ENCODE results near the gene CLTC.
"Not testable (repeated sequence)": the region's sequence is repeated elsewhere in the genome, so short reads cannot be mapped to it uniquely, and the experiment has no call there.

The CLTC gene

DNA sequence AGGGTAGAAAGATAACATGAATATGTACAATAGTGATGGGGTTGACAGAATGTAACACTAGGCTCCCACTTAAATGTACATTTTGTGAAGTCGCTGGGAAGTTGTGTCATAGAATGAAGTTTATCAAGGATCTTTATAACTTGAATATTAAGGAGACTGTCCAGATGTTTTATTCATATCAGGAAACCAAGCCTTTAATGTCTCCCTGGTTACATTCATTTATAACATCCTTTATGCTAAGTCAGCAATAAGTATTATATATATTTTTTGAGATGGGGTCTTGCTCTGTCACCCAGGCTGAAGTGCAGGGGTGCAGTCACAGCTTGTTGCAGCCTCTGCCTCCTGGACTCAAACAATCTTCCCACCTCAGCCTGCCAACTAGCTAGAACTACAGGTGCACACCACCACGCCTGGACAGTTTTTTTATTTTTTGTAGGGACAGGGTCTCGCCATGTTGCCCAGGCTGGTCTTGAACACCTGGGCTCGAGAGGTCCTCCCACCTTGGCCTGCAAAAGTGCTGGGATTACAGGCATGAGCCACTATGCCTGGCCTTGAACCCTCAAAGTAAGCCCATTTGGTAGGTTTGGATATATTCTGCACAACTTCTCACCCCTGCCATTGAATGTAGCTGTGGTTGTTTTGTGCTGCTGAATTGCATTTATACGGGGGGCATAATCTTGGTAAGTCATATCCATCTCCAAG, 14.1 kb downstream of the CLTC start:
- no peak for DNase-seq (ENCODE audit: low read depth in 2 of 3, low spot score in 2 of 3)

DNA sequence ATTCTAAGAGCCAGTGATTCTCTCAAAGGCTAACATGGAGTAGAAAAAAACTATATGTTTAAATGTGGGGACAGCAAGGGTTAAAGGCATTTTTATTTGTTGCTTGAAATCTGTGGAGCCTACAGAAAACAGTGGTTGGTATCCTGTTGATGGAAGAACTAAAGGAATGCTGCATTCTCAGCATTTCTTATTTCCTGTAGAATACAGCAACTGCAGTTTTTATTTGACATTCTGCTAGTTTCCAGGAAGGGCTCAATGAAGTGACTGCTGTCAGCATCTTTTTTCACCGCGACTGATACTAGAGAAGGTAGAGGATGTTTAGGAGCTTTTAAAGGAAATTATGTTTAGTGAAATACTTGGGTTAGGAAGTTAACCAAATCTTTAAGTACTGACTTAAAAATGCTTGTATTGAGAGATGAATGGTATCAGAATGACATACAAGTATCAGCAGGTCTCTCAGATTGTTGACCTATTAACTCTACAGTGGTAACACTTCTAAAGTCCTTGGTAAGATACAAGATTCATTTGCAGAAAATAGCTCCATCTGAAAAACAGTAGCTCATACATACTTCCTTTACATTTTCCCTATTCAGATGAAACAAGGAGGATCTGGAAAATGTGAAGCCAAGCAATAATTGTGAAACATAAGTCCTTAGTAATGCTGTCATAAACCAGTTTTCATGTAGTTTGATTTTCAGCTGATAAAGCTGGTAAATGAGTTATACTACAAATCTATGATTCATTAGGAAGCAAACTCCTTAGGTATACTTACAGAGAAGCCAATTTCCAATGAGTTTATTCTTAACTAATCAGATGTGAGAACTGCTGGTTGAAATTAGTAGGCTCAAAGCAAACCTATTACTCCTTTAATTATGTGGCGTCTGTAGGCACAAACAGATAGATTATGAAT, 15.2 kb downstream of the CLTC start:
- DNase-seq (ENCODE audit: low read depth in 2 of 3, low spot score in 2 of 3): no peak

DNA sequence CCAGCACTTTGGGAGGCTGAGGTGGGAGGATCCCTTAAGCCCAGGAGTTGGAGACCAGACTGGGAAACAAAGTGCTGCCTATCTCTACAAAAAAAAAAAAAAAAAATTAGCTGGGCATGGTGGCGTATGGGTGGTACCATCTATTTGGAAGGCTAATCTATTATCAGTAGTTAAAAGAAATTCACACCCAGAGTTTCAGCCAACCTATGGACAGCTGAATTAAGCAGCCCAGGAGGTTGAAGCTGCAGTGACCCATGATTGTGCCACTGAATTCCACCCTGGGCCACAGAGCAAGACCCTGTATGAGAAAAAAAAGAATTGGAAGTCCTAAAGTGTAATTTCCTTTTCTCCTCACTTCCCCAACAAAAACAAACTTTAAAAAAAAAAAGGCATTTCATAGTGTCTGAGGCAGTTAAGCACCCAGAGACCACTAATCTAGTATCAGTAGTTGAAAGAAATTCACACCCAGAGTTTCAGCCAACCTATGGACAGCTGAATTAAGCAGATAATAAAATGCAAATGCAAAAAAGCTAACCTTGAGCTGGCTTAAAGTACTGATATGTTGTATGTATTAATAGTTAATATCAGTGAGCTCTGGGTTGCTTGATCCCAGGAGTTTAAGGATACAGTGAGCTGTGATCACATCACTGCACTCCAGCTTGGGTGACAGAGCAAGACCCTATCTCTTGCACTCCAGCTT, 18.1 kb downstream of the CLTC start:
- DNase-seq (ENCODE audit: low read depth in 2 of 3, low spot score in 2 of 3): no peak

DNA sequence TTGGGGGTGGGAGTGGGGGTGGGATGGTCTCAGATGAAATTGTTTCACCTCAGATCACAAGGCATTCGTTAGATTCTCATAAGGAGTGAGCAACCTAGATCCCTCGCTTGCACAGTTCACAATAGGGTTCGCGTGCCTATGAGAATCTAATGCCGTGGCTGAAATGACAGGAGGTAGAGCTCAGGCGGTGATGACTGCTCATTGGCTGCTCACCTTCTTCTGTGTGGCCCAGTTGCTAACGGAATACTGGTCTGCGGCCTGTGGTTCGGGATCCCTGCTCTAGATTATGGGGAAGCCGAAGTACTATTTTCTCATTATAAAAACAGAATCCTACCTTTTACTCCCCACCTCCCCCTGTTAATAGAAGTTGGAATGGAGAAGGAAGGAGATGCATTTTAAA, 18.9 kb downstream of the CLTC start:
- DNase-seq (ENCODE audit: low read depth in 2 of 3, low spot score in 2 of 3): no peak

DNA sequence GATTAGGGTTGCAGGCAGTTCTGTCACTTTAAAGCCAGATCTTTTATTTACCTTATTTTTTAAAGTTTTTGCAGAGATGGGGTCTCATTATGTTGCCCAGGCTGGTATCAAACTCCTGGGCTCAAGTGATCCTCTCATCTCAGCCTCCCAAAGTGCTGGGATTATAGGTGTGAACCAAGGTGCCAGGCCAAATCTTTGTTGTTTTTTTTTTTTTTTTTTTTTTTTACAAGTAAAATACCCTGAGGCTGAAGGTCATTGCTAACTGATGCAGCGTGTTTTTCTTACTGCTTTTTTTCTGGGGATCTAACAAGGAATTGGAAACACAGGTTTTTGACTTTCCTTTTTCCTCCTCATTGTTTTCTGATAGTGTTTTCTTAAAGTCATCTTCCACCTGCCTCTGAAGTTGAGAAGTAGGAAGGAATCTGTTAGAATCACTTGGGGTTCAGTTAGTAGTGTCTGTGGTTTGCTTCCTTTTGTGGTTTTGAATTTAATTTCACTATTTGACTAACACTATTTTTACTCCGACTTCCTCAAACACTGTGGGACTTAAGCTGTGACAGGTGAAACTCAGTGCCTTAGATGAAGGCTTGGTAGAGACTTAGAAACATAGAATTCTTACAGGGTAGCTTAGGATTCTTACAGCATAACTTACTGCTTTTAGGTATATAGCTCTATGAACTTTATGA, 22.2 kb downstream of the CLTC start:
- DNase-seq (ENCODE audit: low read depth in 2 of 3, low spot score in 2 of 3): no peak

DNA sequence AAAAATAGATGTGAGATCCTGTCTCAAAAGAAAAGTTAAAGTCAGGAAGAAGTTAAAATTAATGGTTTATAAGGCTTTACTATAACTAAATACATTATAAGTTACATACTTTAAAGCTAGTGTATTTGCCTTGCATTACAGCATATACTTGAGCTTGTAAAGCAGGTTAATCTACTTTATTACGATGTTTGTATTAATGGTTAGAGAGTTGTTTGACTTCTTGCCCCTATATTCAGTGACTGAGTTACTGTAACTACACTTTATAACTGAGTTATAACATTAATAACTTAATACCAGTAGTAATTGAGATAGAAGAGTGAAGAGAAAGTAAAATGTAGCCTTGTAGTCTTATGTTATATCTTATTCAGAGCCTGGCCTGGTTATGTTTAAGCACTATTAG, 22.9 kb downstream of the CLTC start:
- DNase-seq (ENCODE audit: low read depth in 2 of 3, low spot score in 2 of 3): no peak

DNA sequence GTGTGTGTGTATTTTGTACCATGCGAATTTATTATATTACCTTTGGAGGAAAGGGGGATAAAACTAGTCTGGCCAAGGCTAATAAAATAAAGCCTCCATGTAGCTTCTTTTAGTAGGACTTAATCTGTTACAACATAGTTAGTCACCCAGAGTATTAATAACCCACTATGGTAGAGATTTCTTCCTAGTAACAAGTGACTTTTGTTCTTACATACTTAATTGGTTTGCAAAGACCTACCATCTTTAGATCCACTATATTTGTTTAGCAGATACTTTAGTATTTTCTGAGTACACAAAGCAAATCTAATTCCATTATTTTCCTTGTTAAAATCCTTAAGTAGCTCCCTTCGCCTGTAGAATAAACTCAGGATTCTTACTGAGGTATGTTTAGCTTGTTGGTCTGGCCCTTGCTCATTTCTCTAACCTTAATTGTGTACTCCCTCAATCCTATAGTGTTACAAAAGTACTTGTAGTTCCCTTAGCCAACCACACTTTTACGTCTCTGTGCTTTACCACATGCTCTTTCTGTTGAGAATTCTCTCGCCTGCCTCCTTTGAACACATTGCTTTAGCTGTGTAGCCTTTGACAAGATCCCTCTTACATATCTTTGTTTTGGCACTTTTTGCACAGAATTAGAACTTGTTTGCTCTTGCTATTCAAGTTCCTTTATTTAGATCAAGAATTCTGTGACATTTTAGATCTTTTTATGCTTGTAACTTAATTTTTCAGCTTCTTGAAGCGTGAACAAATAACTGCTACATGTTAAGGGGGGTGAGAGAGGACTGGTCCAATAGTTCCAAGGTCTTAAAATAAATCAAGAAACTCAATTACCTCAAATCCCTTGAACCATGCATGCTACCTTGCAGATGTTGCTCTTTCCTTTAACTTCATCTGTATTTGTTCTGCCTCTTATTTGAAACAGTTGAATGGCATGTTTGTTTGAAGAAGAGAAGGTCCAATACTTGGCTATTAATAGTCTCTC, 23.8 kb downstream of the CLTC start:
- no peak for DNase-seq (ENCODE audit: low read depth in 2 of 3, low spot score in 2 of 3)

DNA sequence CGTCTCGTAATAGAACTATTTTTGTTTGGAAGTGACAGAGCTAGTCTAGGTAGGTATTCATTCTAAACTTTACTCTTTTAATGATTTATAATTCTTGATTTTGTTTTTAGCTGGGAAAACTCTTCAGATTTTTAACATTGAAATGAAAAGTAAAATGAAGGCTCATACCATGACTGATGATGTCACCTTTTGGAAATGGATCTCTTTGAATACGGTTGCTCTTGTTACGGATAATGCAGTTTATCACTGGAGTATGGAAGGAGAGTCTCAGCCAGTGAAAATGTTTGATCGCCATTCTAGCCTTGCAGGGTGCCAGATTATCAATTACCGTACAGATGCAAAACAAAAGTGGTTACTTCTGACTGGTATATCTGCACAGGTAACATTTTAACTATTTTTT, 27.6 kb downstream of the CLTC start:
- DNase-seq (ENCODE audit: low read depth in 2 of 3, low spot score in 2 of 3): no peak

DNA sequence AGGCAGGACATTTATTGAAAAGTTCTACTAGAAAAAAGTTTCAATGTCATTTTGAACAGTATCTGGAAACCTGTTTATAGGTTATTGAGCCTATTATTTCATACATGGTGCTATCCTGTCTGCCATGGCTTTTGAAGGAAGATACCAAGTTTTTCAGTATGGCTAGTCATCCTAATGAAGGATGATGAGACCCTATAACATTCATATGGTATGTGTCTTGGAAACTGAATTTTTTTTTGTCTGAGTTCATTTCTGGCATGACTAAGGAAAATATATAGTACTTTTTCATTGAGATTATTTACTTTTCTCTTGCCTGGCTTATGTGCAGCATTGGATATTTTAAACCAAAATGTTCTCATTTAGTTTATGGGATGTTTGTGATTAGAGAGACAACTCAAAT, 30.2 kb downstream of the CLTC start:
- no peak for DNase-seq (ENCODE audit: low read depth in 2 of 3, low spot score in 2 of 3)

DNA sequence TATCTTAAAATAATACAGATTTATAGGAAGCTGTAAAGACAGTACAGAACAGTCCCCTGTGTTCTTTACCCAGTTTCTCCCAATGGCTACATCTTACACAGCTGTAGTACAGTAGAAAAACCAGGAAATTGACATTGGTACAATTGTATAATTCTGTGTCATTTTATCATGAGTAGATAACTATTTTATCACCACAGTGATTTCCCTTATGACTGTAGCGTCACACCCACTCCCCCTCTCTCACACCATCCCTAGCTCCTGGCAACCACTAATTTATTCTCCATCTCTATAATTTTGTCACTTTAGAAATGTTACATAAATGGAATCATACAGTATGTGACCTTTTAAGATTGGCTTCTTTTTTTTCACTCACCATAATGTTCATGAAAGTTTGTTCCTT, 30.9 kb downstream of the CLTC start:
- DNase-seq (ENCODE audit: low read depth in 2 of 3, low spot score in 2 of 3): no peak

DNA sequence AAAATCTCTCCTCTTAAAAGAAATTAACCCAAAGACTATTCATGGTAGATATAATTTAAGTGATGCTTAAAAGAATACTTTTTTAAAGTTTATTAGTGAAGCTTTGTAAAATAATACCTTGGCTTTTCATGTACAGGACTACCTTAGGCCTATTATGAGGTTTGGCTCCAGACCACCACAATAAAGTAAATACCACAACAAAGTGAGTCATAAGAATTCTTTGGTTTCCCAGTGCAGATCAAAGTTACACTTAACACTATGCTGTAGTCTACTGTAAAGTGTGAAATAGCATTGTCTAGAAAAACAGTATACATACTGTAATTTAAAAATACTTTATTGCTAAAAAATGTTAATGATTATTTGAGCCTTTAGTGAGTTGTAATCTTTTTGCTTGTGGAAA, 31.7 kb downstream of the CLTC start:
- DNase-seq (ENCODE audit: low read depth in 2 of 3, low spot score in 2 of 3): no peak

DNA sequence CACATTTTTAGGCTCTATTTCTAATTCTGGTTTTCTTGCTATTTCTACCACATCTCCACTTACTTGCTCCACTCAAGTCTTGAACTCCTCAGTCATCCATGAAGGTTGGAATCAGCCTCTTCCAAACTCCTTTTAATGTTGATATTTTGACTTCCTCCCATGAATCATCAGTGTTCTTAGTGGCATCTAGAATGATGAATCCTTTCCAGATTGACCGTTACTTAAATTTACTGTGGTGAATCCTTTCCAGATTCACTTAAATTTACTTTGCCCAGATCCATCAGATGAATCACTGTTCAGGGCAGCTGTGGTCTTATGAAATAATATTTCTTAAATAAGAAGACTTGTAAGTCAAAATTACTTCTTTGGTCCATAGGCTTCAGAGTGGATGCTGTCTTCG, 32.4 kb downstream of the CLTC start:
- DNase-seq (ENCODE audit: low read depth in 2 of 3, low spot score in 2 of 3): no peak

DNA sequence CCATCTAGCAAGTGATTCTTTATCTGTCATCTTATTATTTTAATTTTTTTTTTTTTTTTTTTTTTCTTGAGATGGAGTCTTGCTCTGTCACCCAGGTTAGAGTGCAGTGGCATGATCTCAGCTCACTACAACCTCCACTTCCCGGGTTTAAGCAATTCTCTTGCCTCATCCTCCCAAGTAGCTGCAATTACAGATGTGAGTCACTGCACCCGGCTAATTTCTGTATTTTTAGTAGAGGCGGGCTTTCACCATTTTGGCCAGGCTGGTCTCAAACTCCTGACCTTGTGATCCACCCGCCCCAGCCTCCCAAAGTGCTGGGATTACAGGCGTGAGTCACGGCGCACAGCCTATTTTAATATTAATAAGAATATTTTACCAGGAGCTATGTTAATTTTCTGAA, 36.9 kb downstream of the CLTC start:
- not testable (repeated sequence) for DNase-seq (ENCODE audit: low read depth in 2 of 3, low spot score in 2 of 3)

DNA sequence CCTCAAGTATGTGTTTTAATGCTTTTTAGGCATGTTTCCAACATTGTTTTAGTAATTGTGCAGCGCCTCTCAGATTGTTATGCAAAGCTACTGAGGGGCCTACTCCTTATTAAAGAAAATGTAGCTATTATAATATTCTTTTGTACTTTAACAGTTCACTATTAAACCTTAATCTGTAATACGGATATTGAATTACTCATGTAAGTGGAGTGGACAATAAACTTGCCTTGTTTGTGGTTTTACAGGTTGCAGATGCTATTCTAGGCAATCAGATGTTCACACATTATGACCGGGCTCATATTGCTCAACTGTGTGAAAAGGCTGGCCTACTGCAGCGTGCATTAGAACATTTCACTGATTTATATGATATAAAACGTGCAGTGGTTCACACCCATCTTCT, 46.5 kb downstream of the CLTC start:
- no peak for DNase-seq (ENCODE audit: low read depth in 2 of 3, low spot score in 2 of 3)

DNA sequence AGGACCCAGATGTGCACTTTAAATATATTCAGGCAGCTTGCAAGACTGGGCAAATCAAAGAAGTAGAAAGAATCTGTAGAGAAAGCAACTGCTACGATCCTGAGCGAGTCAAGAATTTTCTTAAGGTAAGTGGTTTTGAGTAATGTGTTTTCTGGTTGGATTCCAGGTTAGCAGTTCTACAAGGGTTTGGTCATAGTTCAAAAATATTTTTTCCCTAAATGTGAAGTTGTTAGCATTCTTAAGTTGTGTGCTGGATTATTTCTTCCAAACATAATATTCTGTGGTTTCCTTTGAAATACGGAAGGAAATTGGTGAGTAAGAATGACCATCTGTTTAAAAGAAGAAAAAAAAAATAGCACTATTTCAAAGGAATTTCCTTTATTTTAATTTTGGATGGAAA, 49.1 kb downstream of the CLTC start:
- DNase-seq (ENCODE audit: low read depth in 2 of 3, low spot score in 2 of 3): no peak

DNA sequence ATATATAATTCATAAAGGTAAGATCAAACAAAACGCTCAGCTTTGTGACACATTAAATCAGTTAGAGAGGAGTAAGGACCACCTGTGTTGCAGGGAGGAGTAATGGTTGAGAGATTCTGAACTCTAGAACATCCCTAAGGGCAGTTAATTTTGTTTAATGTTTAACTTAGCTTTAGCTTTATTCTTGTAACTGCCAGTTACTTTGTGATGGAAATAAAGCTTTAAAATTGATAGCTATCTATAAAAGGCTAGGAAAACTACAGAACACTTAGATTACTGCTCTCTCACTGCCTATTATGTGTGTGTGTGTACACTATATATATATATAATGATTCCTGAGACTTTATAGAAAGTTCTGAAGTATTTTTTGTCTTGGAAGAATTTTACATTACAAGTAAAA, 49.7 kb downstream of the CLTC start:
- DNase-seq (ENCODE audit: low read depth in 2 of 3, low spot score in 2 of 3): no peak

DNA sequence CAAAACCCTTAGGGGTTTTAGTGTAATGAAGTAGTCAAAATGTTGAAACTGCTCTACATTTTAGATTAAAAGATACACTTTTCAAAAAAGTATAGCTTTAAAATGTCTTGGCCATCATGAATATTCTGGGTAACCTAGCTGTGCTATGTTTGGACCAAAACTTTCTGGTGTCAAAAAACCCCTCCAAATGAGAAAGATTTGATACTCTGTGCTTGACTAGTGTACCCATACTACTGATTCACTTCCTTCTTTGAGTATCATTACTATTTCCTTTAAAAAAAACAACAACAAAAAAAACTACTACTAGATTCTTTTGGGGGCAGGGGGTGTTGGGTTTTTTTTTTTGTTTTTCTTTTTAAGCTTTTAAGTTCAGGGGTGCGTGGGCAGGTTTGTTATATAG, 50.2 kb downstream of the CLTC start:
- no peak for DNase-seq (ENCODE audit: low read depth in 2 of 3, low spot score in 2 of 3)

DNA sequence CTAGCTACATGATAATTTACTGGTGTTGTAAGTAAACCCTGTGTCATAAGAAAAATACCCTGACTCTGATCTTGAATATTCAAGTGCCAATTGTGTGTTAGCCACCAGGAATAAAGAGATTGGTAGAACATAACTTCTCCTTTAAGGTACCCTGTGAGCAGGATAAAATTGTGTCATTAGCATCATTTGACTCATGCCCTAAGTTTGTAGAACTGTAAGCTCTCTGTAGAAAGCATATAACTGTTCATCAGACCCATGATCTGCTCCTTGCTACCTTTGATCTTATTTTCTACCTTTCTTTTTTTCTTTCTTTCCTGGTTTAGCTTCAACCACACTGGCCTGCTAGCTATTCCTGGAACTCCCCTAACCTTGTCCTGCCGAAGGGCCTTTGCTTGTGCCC, 51.7 kb downstream of the CLTC start:
- DNase-seq (ENCODE audit: low read depth in 2 of 3, low spot score in 2 of 3): no peak

DNA sequence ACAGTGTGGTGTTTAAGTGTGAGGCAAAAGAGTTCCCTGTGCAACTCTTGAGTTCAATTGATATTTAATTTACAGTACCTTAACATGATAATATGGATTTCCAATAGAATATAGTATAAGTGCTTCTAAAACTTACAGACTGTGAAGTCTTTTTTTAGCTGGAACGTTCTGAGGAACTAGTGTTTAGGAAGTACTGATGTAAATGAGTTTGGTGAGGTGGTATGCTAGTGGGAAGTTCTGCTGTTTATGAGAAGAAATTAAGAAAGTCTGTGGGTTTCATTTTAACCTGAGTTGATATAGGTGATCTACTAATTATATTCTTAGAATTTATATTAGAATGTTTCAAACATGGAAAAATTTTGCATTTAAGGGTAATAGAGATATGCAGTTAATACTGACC, 55.5 kb downstream of the CLTC start:
- no peak for DNase-seq (ENCODE audit: low read depth in 2 of 3, low spot score in 2 of 3)

DNA sequence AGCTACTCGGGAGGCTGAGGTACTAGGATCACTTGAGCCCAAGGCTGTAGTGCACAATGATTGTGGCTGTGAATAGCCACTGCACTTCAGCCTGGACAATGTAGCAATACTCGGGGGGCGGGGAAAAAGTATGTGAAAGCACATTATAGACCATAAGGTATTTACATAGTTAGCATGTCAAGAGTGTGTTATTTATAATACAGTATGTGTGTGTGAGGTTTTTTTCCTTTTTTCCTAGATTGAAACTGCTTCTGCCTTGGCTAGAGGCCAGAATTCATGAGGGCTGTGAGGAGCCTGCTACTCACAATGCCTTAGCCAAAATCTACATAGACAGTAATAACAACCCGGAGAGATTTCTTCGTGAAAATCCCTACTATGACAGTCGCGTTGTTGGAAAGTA, 57.0 kb downstream of the CLTC start:
- DNase-seq (ENCODE audit: low read depth in 2 of 3, low spot score in 2 of 3): no peak

Data from activated CD8-positive, alpha-beta memory T cell treated with anti-CD3 and anti-CD28 coated beads for 48 hours (primary cell).